Measurements from ENCODE around the gene MATN4. TPM values are rescaled to one million over a fixed set of nuclear protein-coding genes. Genes with fewer than 3 reads are reported as not detected.
A peak's percentile ranks its signal among the peaks of the same experiment; 100 is the strongest.

Gene MATN4
- total RNA-seq, 1 donor from 2014 or later, result 2.0 TPM

DNA sequence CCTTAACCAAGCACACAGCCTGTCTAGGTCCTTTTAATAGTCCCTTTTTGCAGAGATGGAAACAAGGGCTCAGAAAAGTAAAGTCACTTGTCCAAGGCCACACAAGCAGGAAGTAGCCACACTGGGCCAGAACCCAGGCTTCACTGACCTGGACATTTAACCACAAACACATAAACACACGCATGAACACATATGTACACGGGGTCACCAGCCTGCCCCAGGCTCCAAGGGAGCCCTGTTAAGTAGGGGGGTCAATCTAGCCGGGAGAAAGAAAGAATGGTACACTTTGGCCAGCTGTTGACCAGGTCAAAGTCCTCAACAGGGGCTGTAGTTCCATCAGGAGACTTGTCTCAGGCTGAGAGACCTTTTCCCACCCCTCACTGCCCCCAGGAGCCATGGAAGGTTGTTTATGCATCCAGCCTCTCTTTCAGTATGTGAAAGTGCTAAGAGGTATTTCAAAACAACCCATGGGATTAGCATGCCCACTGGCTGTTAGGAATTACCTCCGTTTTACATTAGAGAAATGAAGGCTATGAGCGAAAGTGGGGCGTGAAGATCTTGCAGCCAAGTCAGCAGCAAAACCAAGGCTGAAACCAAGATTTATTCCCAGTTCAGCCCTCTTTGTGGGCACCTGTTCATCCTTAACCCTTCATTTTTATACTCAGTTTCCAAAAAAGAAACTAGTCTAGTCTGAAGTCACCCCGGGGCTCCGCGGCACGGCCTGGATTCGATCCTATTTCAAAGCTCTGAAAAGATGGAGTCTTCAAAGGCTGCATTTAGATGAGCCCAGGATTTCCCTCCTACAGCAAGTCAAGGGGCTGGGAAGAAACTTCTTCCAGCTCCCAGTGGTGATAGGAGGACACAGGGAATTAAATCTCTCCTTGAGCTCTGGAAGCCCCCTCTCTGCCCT is 30.3 kb upstream of the MATN4 start:
- intact Hi-C loops (cut with micrococcal nuclease), result no loop called here
- H3K9me3 Mint-ChIP-seq, result no peaks in the 10 kb centered on the region
- peaks cover 33% of the 10 kb centered on the region for H3K36me3 Mint-ChIP-seq (ENCODE audit: low read depth)
- DNase-seq (ENCODE audit: low spot score), result no peak
- no peaks in the 10 kb centered on the region for H3K27me3 Mint-ChIP-seq (ENCODE audit: insufficient read depth)
- no peak overlapping the region for H3K4me3 Mint-ChIP-seq
- H3K27ac Mint-ChIP-seq, result peak overlapping the region; percentile 74
- peaks cover 61% of the 10 kb centered on the region for H3K4me1 Mint-ChIP-seq (ENCODE audit: low read depth)

DNA sequence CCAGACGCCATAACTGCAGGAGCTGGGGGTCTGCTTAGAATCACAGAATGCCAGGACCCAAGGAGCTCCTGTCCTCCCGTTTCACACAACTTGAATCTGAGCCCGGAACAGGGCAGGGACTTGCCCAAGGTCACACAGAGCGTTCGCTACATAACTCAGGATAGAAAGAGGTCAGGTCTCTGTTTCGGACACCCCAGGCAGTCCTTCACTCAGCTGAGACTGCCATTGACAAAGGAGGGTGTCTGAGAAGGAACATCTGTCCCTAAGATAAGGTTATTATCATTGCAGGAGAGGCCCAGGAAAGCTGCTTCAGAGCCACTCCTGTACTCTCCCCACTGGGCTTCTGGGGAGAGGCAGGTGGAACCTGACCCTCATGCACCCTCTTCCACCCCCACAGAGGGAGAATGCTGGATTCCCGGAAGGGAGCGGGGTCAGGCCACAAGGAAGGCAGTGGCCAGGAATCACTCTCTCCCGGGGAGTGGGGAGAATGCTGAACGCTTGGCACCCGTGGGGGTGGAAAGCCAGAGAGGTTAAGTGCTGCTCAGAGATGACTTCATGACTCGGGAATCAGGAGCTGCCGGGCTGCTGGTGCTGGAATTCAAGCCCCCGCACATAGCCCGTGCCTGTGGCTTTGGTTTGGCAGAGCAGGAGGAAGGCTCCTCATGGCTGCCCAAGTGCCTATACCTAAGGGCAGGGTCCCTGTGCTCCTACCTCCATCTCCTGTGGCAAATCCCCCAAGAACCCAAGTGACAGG is 29.4 kb upstream of the MATN4 start:
- no peaks in the 10 kb centered on the region for H3K9me3 Mint-ChIP-seq
- intact Hi-C loops (cut with micrococcal nuclease), result no loop called here
- H3K36me3 Mint-ChIP-seq (ENCODE audit: low read depth), result peaks cover 29% of the 10 kb centered on the region
- no peaks in the 10 kb centered on the region for H3K27me3 Mint-ChIP-seq (ENCODE audit: insufficient read depth)
- peak overlapping the region; percentile 74 for H3K27ac Mint-ChIP-seq
- no peak for DNase-seq (ENCODE audit: low spot score)
- H3K4me1 Mint-ChIP-seq (ENCODE audit: low read depth), result peaks cover 53% of the 10 kb centered on the region
- no peak overlapping the region for H3K4me3 Mint-ChIP-seq

DNA sequence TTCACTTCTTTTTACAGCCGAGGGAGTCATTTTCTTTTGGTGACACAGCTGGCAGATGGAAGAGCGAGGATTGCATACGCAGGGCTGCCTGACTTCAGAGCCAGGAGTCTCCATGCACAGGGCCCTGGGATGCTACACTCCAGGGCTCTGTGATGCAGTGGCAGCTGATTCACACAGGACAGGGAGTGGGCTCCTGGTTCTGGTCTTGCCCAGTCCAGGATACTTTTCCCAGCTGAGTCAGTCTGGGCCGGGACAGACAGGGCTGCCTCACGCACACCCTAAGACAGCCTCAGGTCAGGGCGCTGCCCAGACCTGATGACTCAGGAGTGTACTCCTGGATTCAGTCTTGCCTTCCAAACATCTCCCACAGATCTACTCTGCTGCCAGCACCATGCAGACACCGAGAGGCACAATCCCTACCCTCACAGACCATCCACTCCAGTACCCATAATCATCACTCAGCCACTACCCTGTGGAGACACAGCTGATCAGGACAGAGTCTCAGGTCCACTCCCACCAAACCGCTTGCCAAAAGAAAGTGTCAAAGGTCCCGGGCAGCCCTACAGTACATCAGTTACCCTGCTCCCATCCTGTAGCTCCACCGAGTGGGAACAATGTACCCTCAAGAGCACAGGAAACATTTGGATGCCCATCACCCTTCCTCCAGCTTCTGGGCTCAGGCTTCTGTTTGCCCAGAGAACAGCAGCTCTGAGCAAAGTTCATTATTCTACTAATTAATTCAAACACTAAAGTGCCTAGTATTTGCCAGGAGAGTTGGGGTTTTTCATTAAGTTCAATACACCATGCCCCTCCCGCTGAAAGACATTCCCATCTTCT is 28.6 kb upstream of the MATN4 start:
- Mint-ChIP-seq H3K4me3 (no peak overlapping the region), H3K4me1 (ENCODE audit: low read depth) (peaks cover 45% of the 10 kb centered on the region), H3K27me3 (ENCODE audit: insufficient read depth) (no peaks in the 10 kb centered on the region), H3K9me3 (no peaks in the 10 kb centered on the region), H3K36me3 (ENCODE audit: low read depth) (peaks cover 30% of the 10 kb centered on the region), H3K27ac (peak overlapping the region; percentile 74)
- intact Hi-C loops (cut with micrococcal nuclease), result no loop called here
- DNase-seq (ENCODE audit: low spot score), result no peak

DNA sequence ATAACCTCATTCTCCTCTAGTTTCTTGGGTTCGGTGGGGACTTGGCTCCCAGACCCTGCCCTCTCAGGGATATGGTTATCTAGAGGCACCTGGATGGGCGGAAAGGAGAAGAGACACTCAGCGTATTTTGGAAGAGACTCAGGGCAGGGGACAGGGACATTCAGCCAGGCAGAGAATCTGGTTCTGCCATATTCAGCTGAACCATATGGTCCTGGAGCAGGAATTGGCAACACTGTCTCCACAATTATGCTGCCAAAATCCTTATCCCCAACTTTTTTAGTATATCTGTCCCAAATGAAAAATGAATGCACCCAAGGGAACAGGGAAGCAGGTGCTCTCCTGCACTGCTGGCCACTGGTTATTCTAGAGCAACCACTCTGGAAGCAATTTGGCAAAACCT is 22.4 kb upstream of the MATN4 start:
- no peak for DNase-seq (ENCODE audit: low spot score)
- intact Hi-C loops (cut with micrococcal nuclease), result no loop called here
- H3K9me3 Mint-ChIP-seq, result no peaks in the 10 kb centered on the region
- peaks cover 4% of the 10 kb centered on the region for H3K4me1 Mint-ChIP-seq (ENCODE audit: low read depth)
- H3K4me3 Mint-ChIP-seq, result no peak overlapping the region
- H3K36me3 Mint-ChIP-seq (ENCODE audit: low read depth), result peaks cover 49% of the 10 kb centered on the region
- H3K27me3 Mint-ChIP-seq (ENCODE audit: insufficient read depth), result no peaks in the 10 kb centered on the region
- no peak overlapping the region for H3K27ac Mint-ChIP-seq

DNA sequence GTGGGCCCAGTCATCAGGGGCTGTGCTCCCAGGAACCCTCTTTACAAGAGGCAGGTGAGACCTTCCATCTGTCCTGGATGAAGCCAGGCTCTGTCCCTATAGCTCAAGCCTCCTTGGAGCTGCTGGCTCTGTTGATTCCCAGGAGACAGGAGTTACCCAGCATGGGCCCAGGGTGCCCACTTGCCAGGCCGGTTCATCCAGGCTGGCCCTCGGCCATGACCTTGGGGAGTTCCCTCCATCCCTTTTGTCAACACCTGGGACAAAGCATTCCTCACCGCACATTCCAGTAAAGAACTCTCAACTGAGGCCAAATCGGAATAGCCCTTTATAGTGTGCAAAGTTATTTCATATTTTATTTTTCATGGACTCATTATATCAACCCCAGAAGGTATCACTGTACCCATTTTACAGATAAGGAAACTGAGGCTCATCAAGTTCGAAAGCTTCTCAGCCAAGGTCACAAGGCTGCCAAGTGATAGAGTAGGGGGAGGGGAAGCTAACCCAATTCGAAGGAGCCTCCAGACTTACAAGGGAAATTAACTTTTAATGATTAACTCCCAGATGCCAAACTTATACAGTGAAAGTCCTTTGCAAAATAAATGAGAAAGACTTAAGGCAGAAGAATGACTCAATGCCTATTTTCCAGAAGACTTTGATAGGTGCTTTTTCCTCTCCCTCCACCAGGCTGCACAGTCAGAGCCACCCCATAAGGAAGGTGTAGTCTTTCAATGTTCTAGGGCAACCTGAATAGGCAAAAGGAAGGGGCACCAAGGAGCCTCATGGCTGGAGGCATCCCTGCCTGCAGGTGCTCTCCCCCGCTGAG is 21.6 kb upstream of the MATN4 start:
- no peak for DNase-seq (ENCODE audit: low spot score)
- Mint-ChIP-seq H3K4me1 (ENCODE audit: low read depth) (no peaks in the 10 kb centered on the region), H3K9me3 (no peaks in the 10 kb centered on the region), H3K27me3 (ENCODE audit: insufficient read depth) (no peaks in the 10 kb centered on the region), H3K36me3 (ENCODE audit: low read depth) (peaks cover 51% of the 10 kb centered on the region), H3K4me3 (no peak overlapping the region), H3K27ac (no peak overlapping the region)
- intact Hi-C loops (cut with micrococcal nuclease), result no loop called here

DNA sequence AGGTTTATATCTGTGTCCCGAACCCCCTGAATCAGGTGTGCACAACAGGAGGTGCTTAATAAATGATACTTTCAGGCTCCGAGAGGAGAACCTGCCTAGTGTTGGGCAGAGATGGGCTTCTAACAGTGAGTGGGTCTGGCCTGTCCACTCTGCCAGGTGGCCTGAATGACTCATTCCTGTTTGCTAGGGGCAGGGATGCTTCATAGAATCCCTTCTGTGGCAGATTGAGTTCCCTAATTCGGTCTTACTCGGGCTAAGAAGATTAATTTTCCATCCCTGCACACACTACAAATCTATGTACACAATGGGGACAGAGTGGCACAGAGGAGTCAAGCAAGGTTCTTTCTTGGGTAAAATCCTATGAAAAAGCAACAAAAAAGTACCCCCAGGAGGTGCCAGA is 20.4 kb upstream of the MATN4 start:
- Mint-ChIP-seq H3K4me1 (ENCODE audit: low read depth) (peaks cover 2% of the 10 kb centered on the region), H3K36me3 (ENCODE audit: low read depth) (peaks cover 54% of the 10 kb centered on the region), H3K27ac (no peak overlapping the region), H3K9me3 (no peaks in the 10 kb centered on the region), H3K4me3 (no peak overlapping the region), H3K27me3 (ENCODE audit: insufficient read depth) (no peaks in the 10 kb centered on the region)
- no peak for DNase-seq (ENCODE audit: low spot score)
- intact Hi-C loops (cut with micrococcal nuclease), result no loop called here

DNA sequence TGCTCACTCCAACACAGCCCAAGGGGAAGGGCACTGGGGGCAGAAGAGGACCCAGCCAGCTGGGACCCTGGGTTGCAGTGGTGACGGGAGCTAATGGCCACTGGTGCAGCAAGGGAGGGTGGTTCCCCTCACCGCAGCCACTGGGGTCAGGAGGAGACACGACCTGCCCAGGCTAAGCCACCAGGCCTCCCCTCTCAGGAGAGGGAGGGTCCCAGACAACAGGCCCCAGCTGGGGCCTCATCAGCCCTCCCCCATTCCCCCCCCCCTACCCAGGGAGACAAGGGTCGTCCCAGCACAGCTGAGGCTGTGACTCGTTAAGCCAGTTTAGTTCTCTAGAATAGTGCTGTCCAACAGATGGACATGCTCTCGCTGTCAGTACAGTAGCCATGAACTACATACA is 17.3 kb upstream of the MATN4 start:
- Mint-ChIP-seq H3K36me3 (ENCODE audit: low read depth) (peaks cover 42% of the 10 kb centered on the region), H3K4me1 (ENCODE audit: low read depth) (peaks cover 22% of the 10 kb centered on the region), H3K27ac (no peak overlapping the region), H3K27me3 (ENCODE audit: insufficient read depth) (no peaks in the 10 kb centered on the region), H3K4me3 (no peak overlapping the region), H3K9me3 (no peaks in the 10 kb centered on the region)
- DNase-seq (ENCODE audit: low spot score), result no peak
- intact Hi-C loops (cut with micrococcal nuclease), result no loop called here

DNA sequence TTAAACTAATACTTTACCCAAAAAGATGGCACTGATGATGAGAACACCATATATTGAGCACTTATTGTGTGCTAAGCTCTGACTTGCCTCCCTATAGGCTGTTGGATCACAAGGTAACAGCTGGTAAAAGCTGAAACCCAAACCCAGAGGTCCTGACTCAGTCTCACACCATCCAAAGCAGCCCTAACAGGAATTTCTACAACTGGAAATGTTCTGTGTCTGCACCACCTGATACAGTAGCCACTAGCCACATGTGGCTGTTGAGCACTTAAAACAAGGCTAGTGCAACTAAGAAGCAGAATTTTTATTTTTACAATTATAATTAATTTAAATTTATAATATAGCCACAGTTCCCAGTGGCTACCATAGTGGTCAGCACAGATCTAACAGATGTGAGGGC is 15.6 kb upstream of the MATN4 start:
- Mint-ChIP-seq H3K9me3 (no peaks in the 10 kb centered on the region), H3K4me1 (ENCODE audit: low read depth) (peaks cover 33% of the 10 kb centered on the region), H3K27me3 (ENCODE audit: insufficient read depth) (no peaks in the 10 kb centered on the region), H3K4me3 (no peak overlapping the region), H3K36me3 (ENCODE audit: low read depth) (peaks cover 31% of the 10 kb centered on the region), H3K27ac (no peak overlapping the region)
- no peak for DNase-seq (ENCODE audit: low spot score)
- intact Hi-C loops (cut with micrococcal nuclease), result no loop called here

DNA sequence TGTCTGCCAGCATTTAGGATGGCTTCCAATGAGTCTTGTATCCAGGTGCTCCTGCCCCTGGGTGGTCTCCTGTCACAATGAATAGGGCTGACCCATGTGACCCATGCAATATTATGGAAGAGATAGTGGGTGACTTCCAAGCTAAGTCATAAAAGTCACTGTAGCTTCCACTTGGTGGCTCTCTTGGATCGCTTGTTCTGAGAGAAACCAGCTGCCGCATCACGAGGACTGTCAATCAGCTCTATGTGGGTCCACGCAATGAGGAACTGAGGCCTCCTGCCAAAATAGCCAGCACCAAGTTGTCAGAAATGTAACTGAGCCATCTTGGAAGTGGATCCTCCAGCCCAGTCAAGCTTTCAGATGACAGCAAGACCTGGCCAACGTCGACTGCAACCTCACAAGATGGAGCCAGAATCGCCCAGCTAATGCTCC is 14.9 kb upstream of the MATN4 start:
- H3K4me1 Mint-ChIP-seq (ENCODE audit: low read depth), result peaks cover 40% of the 10 kb centered on the region
- no peak overlapping the region for H3K27ac Mint-ChIP-seq
- H3K4me3 Mint-ChIP-seq, result no peak overlapping the region
- peaks cover 23% of the 10 kb centered on the region for H3K36me3 Mint-ChIP-seq (ENCODE audit: low read depth)
- intact Hi-C loops (cut with micrococcal nuclease), result no loop called here
- no peaks in the 10 kb centered on the region for H3K27me3 Mint-ChIP-seq (ENCODE audit: insufficient read depth)
- no peaks in the 10 kb centered on the region for H3K9me3 Mint-ChIP-seq
- DNase-seq (ENCODE audit: low spot score), result no peak

DNA sequence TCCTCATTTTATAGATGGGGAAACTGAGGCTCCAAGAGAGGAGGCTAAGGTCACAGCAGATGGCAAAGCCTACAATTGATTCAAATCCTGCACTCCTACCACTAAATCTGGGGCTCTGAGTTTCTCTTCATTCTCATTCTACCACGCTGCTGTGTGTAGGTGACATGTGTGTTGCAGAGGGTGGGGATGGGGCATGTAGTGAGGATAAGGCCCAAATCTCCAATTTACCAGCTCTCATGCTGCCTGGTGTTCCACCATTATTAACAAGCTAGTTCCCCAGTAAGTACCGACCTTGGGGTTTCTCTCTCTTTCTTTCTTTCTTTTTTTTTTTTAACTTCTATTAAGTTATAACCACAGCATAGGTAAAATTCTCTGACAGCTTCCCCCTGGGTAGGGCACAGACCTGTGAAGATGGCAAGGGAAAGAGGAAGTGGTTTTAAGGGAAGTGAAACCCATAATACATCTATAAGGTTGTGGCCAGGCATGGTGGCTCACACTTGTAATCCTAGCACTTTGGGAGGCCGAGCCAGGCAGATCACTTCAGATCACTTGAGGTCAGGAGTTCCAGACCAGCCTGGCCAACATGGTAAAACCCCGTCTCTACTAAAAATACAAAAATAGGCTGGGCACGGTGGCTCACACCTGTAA is 13.0 kb upstream of the MATN4 start:
- intact Hi-C loops (cut with micrococcal nuclease), result no loop called here

DNA sequence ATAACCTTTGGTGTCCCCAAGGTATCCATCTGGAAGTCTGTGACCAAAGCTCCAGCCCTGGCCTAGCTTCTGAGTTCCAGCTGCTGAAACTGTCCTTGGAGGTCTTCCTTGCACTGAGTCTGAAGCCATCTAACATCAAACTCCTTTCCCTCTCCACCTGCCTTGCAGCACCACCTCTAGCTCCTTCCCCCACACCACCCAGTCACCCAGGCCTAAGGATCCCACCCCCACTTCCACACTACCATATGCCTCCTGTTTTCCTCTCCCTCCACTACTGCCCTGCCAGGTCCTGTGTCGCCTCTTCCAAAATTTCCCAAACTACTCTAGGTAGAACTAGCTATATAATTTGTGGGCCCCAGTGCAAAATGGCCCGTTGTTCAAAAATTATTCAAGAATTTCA is 10.8 kb upstream of the MATN4 start:
- Mint-ChIP-seq H3K27me3 (ENCODE audit: insufficient read depth) (peaks cover 3% of the 10 kb centered on the region), H3K4me3 (peak overlapping the region; percentile 62), H3K36me3 (ENCODE audit: low read depth) (peaks cover 3% of the 10 kb centered on the region), H3K9me3 (no peaks in the 10 kb centered on the region), H3K4me1 (ENCODE audit: low read depth) (peaks cover 63% of the 10 kb centered on the region), H3K27ac (peak overlapping the region; percentile 93)
- intact Hi-C loops (cut with micrococcal nuclease), result loop anchor here (1.0 to 2.0 kb wide), 6 partner anchors 8 to 452 kb away; partner anchors contain the start of gene SYS1
- DNase-seq (ENCODE audit: low spot score), result no peak

More for the DNA sequence above, 13.0 kb upstream of the MATN4 start:
- DNase-seq (ENCODE audit: low spot score), result no peak
- no peak overlapping the region for H3K4me3 Mint-ChIP-seq
- peaks cover 13% of the 10 kb centered on the region for H3K36me3 Mint-ChIP-seq (ENCODE audit: low read depth)
- peak overlapping the region; percentile 55 for H3K27ac Mint-ChIP-seq
- H3K4me1 Mint-ChIP-seq (ENCODE audit: low read depth), result peaks cover 53% of the 10 kb centered on the region
- no peaks in the 10 kb centered on the region for H3K9me3 Mint-ChIP-seq
- H3K27me3 Mint-ChIP-seq (ENCODE audit: insufficient read depth), result peaks cover 2% of the 10 kb centered on the region
